H1 (cell line): Measurements from ENCODE around the gene PHTF1. TPM values are rescaled to one million over a fixed set of nuclear protein-coding genes. Genes with fewer than 3 reads are reported as not detected.

Experiments
- BACH1 ChIP-seq: IDR thresholded peaks from 2 replicates; pipeline ENCODE4 v1.6.1; 2012; ENCODE audit warnings: low read length, improper control_type of control experiment
- GABPA ChIP-seq: IDR thresholded peaks from 2 replicates; pipeline ENCODE4 v1.6.1; 2011; ENCODE audit warnings: mild to moderate bottlenecking, low read length, moderate library complexity, borderline replicate concordance; ENCODE audit not compliant: insufficient read depth
- HDAC2 ChIP-seq, 2 experiments: fragments of 300-600 bp in 1 of 2; sonication (generic) in 1 of 2; IDR thresholded peaks; 2 replicates each; pipeline ENCODE4 v1.6.1; 2011 to 2012; ENCODE audit warnings: low read depth in 2 of 2, low read length in 2 of 2, mild to moderate bottlenecking in 2 of 2, moderate library complexity in 2 of 2, borderline replicate concordance in 1 of 2, inconsistent platforms in 1 of 2
- POU5F1 ChIP-seq: IDR thresholded peaks from 2 replicates; pipeline ENCODE4 v1.6.1; 2011; ENCODE audit warnings: low read depth, mild to moderate bottlenecking, low read length, moderate library complexity
- SUZ12 ChIP-seq: fragments of 200-600 bp; sonication (generic); IDR thresholded peaks from 2 replicates; pipeline ENCODE4 v1.6.1; 2012; ENCODE audit warnings: mild to moderate bottlenecking, inconsistent platforms, low read length, moderate library complexity, mixed read lengths
- TAF7 ChIP-seq: optimal IDR thresholded peaks from 2 replicates; pipeline ENCODE3; 2011; ENCODE audit warnings: low read depth, mild to moderate bottlenecking, inconsistent platforms, low read length, moderate library complexity, borderline replicate concordance
- ZNF274 ChIP-seq: IDR thresholded peaks from 2 replicates; pipeline ENCODE4 v1.7.0; 2012; ENCODE audit warnings: low read length, borderline replicate concordance; ENCODE audit errors: extremely low read depth
- polyA plus RNA-seq, 7 experiments: library from polyadenylated mRNA; depleted of rRNA in 3 of 7; stranded (reverse) in 5 of 7; unstranded in 2 of 7; fragments of >200 nt in 5 of 7; fragments of 200-250 nt in 2 of 7; gene quantifications; 1 replicate in 5 of 7; 2 replicates in 1 of 7; 4 replicates in 1 of 7; pipeline versions ENCODE4 v1.2.1 to v1.2.3, GENCODE V29; 2011 to 2013; ENCODE audit warnings: missing spikeins in 2 of 7, mixed read lengths in 2 of 7
- total RNA-seq: library from RNA; stranded (reverse); fragmentation: NEBNext Ultra II Directional; extraction: Animal tissue kit (Norgen Biotek cat#: 25700); gene quantifications from 2 replicates; pipeline ENCODE4 v1.2.1, GENCODE V29; 2021
- TF ChIP-seq, protein P1 (sequence below): IDR thresholded peaks from 2 replicates; pipeline ENCODE4 v1.6.1; 2011; ENCODE audit warnings: low read depth, mild to moderate bottlenecking, low read length; ENCODE audit not compliant: insufficient read depth

The PHTF1 gene
- total and polyA plus RNA-seq, 2 of the 8 experiments (the other 6 are each of a cell fraction or from before 2014, with no cell fraction given) = 9.1 to 26.9 TPM

GRCh38 chr1:113670650-113671049, 88.6 kb downstream of the PHTF1 start (continued):
- TF ChIP-seq POU5F1 (no peak), BACH1 (no peak), ZNF274 (no peak), HDAC2 (IDR thresholded peaks at IDR 0.05; ENCODE audit: borderline replicate concordance in 1 of 2, low read depth in 2 of 2, low read length in 2 of 2) (no peak), TAF7 (no peak), GABPA (no peak), SUZ12 (no peak)
- TF ChIP-seq, protein P1, sequence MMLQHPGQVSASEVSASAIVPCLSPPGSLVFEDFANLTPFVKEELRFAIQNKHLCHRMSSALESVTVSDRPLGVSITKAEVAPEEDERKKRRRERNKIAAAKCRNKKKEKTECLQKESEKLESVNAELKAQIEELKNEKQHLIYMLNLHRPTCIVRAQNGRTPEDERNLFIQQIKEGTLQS = no peak
